Spleen (tissue), 11 donors: Measurements from ENCODE around the gene MTMR3. TPM values are rescaled to one million over a fixed set of nuclear protein-coding genes. Genes with fewer than 3 reads are reported as not detected.

Experiments
- DNase-seq: peaks from one replicate; pipeline ENCODE4 v3.0.0-alpha.2; 2020
- H3K27ac ChIP-seq, 8 donors: fragments of 200-600 bp; sonication (generic) in 7 of 8; 1 replicate in 4 of 8; 2 replicates in 4 of 8; pipeline versions ENCODE4 v1.5.0 to v1.8.0; 2016 to 2021; ENCODE audit warnings: inconsistent platforms in 4 of 8, mild to moderate bottlenecking in 4 of 8, moderate library complexity in 1 of 8
- H3K27me3 ChIP-seq, 7 donors: fragments of 200-600 bp; sonication (generic) in 6 of 7; replicated peaks in 1 of 7; 1 replicate in 4 of 7; 2 replicates in 3 of 7; pipeline versions ENCODE4 v1.5.0 to v1.8.0; 2016 to 2021; ENCODE audit warnings: inconsistent platforms in 3 of 7, mild to moderate bottlenecking in 1 of 7
- H3K36me3 ChIP-seq, 6 donors: fragments of 200-600 bp; sonication (generic) in 5 of 6; 1 replicate in 4 of 6; 2 replicates in 2 of 6; pipeline versions ENCODE4 v1.5.0 to v1.8.0; 2016 to 2021; ENCODE audit warnings: inconsistent platforms in 2 of 6
- H3K4me1 ChIP-seq, 6 donors: fragments of 200-600 bp; sonication (generic) in 5 of 6; 1 replicate in 3 of 6; 2 replicates in 3 of 6; pipeline versions ENCODE4 v1.5.0 to v1.8.0; 2016 to 2021; ENCODE audit warnings: inconsistent platforms in 3 of 6
- H3K4me3 ChIP-seq, 8 donors: fragments of 200-600 bp; sonication (generic) in 7 of 8; 1 replicate in 4 of 8; 2 replicates in 4 of 8; pipeline versions ENCODE4 v1.5.0 to v1.8.0; 2016 to 2021; ENCODE audit warnings: inconsistent platforms in 4 of 8, mild to moderate bottlenecking in 4 of 8, moderate library complexity in 2 of 8
- H3K9me3 ChIP-seq, 8 donors: fragments of 200-600 bp; sonication (generic) in 7 of 8; 1 replicate in 4 of 8; 2 replicates in 4 of 8; pipeline versions ENCODE4 v1.5.0 to v1.8.0; 2016 to 2021; ENCODE audit warnings: inconsistent platforms in 4 of 8
- POLR2A ChIP-seq, 3 donors: fragments of 450-650 bp; IDR thresholded peaks; one replicate each; pipeline ENCODE4 v1.5.1; 2017; ENCODE audit warnings: antibody characterized with exemption in 3 of 3, mild to moderate bottlenecking in 1 of 3
- POLR2AphosphoS5 ChIP-seq, 3 donors: sonication (generic); formaldehyde crosslinking; IDR thresholded peaks; one replicate each; pipeline ENCODE4 v1.5.1; 2017; ENCODE audit warnings: antibody characterized with exemption in 3 of 3
- WGBS, 5 donors: extraction: QIAGEN DNeasy Blood & Tissue Kit in 3 of 5; methylation state at CpG; one replicate each; pipeline versions ENCODE4 v1.1.5 to v1.1.7; 2013 to 2018; 5-methylcytosine and 5-hydroxymethylcytosine counted together
- intact Hi-C: fragments of 100-400 bp; cut with DNase I; formaldehyde crosslinking; loops from one replicate; pipeline ENCODE4 v1.15.0; 2023; ENCODE audit warnings: low total_unique reads
- polyA plus RNA-seq, 3 donors: library from polyadenylated mRNA; stranded (reverse); fragments of 200-250 nt; gene quantifications; one replicate each; pipeline ENCODE4 v1.2.1, GENCODE V29; 2013
- total RNA-seq, 7 donors: library from RNA; depleted of rRNA in 3 of 7; stranded (reverse); fragments of >200 nt in 3 of 7; fragmentation: NEBNext Ultra II Directional in 4 of 7; extraction: Animal tissue kit (Norgen Biotek cat#: 25700) in 4 of 7; gene quantifications; one replicate each; pipeline versions ENCODE4 v1.1.0 to v1.2.1, GENCODE V29; 2016 to 2021
- TF ChIP-seq, protein P1 (sequence below), 11 experiments: fragments of 200-600 bp in 7 of 11; fragments of 450-650 bp in 4 of 11; sonication (generic) in 4 of 11; IDR thresholded peaks in 8 of 11; conservative IDR thresholded peaks in 3 of 11; 1 replicate in 7 of 11; 2 replicates in 4 of 11; pipeline versions ENCODE4 v1.4.0 to v1.8.0; 2016 to 2021; ENCODE audit warnings: antibody characterized with exemption in 11 of 11, inconsistent platforms in 4 of 11, mild to moderate bottlenecking in 1 of 11
- donor health status: healthy with polysubstance abuse.
- donor health status: DM: no; HTN: no; CAD: no; lungs with moderate emphysema.
- donor health status: DM: no; HTN: no; CAD: no.
- donor health status: Bipolar disorder and iron deficiency.
- donor health status: healthy.
- donor health status: DM: no; HTN: no; CAD: no.
- donor health status: DM: yes; HTN: yes; CAD: no.

MTMR3 gene
- total and polyA plus RNA-seq, 10 donors = 5.3 to 137 (median 76.2) TPM

DNA sequence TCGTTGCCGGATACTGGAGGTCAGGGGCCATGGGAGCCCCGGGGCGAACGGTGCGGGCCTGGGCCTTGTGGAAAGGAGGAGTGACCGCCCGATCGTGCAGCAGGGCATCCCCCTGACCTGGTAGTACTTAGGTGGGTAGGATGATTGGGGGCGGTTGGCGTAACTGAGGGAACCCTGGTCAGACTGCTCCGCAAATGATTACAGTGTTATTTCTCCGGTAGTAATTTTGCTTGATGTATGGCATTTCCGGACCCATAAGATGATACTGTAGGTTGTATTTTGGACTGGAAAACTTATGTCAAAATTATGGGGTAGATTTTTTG, 762 bp downstream of the MTMR3 start:
- intact Hi-C loops = no loop called here

DNA sequence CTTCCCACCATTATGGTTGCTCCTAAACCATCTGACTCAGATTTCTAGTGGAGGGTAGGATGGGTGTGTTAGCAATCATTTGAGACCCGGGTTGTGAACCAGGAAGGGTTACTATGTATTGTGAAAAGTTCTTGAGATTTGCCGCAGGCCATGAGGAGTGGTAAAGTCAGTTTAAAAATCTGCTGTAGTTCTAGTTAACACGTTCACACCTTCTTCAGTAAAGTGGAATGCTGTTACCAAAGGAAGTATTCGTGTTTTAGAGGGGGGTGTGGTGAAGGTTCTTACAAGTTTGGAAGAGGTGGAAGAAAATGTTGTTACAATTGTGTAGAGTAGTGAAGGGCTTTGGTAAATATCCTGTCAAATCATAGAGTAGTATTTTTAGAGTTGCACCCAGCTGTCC, 2.6 kb downstream of the MTMR3 start:
- TF ChIP-seq POLR2A (IDR thresholded peaks at IDR 0.05) (no peak), POLR2AphosphoS5 (IDR thresholded peaks at IDR 0.05) (no peak)
- TF ChIP-seq, protein P1, sequence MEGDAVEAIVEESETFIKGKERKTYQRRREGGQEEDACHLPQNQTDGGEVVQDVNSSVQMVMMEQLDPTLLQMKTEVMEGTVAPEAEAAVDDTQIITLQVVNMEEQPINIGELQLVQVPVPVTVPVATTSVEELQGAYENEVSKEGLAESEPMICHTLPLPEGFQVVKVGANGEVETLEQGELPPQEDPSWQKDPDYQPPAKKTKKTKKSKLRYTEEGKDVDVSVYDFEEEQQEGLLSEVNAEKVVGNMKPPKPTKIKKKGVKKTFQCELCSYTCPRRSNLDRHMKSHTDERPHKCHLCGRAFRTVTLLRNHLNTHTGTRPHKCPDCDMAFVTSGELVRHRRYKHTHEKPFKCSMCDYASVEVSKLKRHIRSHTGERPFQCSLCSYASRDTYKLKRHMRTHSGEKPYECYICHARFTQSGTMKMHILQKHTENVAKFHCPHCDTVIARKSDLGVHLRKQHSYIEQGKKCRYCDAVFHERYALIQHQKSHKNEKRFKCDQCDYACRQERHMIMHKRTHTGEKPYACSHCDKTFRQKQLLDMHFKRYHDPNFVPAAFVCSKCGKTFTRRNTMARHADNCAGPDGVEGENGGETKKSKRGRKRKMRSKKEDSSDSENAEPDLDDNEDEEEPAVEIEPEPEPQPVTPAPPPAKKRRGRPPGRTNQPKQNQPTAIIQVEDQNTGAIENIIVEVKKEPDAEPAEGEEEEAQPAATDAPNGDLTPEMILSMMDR (IDR thresholded peaks at IDR 0.05 in 8 of 11, conservative IDR thresholded peaks at IDR 0.05 in 3 of 11) = no peak
- H3K9me3 ChIP-seq = no peaks in the 10 kb centered on the region
- DNase-seq = no peak
- H3K4me1 ChIP-seq = peaks cover 14 to 80% (median 61%) of the 10 kb centered on the region in 6 donors
- intact Hi-C loops = no loop called here
- 51 to 72% (median 59%) methylated on average over 4 of the region's 4 CpGs for WGBS, 5 donors
- H3K27me3 ChIP-seq = no peaks in the 10 kb centered on the region
- H3K27ac ChIP-seq = peak overlapping the region in 6 of 8 donors; percentile 8 to 99 (median 77)
- H3K4me3 ChIP-seq = peak overlapping the region in 3 of 8 donors; percentile 86 to 95 (median 88)
- no peaks in the 10 kb centered on the region for H3K36me3 ChIP-seq

More for the DNA sequence above, 762 bp downstream of the MTMR3 start:
- Histone ChIP-seq H3K9me3 (no peaks in the 10 kb centered on the region), H3K27me3 (no peaks in the 10 kb centered on the region), H3K36me3 (no peaks in the 10 kb centered on the region), H3K27ac (peak overlapping the region; percentile 94 to 99 (median 98)), H3K4me1 (peaks cover 14 to 61% (median 51%) of the 10 kb centered on the region in 6 donors), H3K4me3 (peak overlapping the region; percentile 77 to 95 (median 88))
- 1 to 2% (median 1%) methylated on average over 3 to 14 of the region's 14 CpGs for WGBS, 5 donors
- no peak for TF ChIP-seq POLR2A (IDR thresholded peaks at IDR 0.05)
- TF ChIP-seq POLR2AphosphoS5 (IDR thresholded peaks at IDR 0.05) = no peak
- TF ChIP-seq, protein P1 (IDR thresholded peaks at IDR 0.05 in 8 of 11, conservative IDR thresholded peaks at IDR 0.05 in 3 of 11) = no peak
- DNase-seq = no peak

DNA sequence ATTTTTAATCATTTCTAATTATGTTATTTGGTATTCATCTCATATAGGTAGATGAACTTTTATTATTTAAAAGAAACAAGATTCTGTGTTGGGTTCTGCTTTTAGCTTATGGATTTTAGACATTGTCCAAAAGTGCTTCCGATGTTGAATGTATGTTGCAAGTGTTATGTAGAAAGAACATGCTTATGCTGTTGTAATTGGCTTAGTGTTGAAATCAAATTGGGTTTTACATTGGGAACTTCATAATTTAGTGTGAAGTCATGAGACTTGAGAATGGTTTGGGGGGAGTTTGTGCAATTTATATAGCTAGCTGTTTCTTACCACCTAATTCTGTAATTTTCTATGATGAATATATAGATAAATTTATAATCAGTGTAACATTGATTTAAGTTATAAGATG, 3.6 kb downstream of the MTMR3 start:
- Histone ChIP-seq H3K27ac (peak overlapping the region in 7 of 8 donors; percentile 8 to 99 (median 55)), H3K4me3 (peak overlapping the region in 1 of 8 donors; percentile 95), H3K9me3 (no peaks in the 10 kb centered on the region), H3K36me3 (no peaks in the 10 kb centered on the region), H3K4me1 (peaks cover 14 to 90% (median 65%) of the 10 kb centered on the region in 6 donors), H3K27me3 (no peaks in the 10 kb centered on the region)
- TF ChIP-seq POLR2A (IDR thresholded peaks at IDR 0.05) (no peak), POLR2AphosphoS5 (IDR thresholded peaks at IDR 0.05) (no peak)
- TF ChIP-seq, protein P1 (IDR thresholded peaks at IDR 0.05 in 8 of 11, conservative IDR thresholded peaks at IDR 0.05 in 3 of 11) = no peak
- no peak for DNase-seq
- WGBS, 5 donors = 55 to 86% (median 82%) methylated on average over 1 of the region's 1 CpG
- intact Hi-C loops = no loop called here

DNA sequence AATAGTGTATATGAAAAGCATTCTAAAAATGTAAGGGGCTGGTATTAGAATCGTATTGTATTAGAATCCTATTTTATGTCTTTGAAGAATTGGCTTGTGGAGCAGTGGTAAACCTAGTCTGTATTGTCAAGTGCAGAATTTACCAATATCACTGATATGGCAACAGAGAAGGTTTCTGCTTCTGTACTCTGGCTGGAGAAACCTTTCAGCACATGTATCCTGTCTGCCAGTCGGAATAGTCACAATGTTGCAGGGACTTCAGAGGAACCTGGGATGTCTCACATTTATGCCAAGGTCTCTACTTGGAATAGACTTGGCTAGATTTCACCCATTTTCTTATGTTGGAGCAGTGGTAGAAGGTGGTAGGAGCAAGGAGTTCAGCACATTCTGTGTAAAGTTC, 4.4 kb downstream of the MTMR3 start:
- 55 to 72% (median 64%) methylated on average over 2 of the region's 2 CpGs for WGBS, 5 donors

More for the DNA sequence above, 4.4 kb downstream of the MTMR3 start:
- H3K9me3 ChIP-seq = no peaks in the 10 kb centered on the region
- peaks cover 14 to 94% (median 68%) of the 10 kb centered on the region in 6 donors for H3K4me1 ChIP-seq
- H3K27me3 ChIP-seq = no peaks in the 10 kb centered on the region
- H3K27ac ChIP-seq = peak overlapping the region in 7 of 8 donors; percentile 8 to 99 (median 55)
- H3K4me3 ChIP-seq = no peak overlapping the region
- TF ChIP-seq, protein P1 (IDR thresholded peaks at IDR 0.05 in 8 of 11, conservative IDR thresholded peaks at IDR 0.05 in 3 of 11) = no peak
- no peak for TF ChIP-seq POLR2AphosphoS5 (IDR thresholded peaks at IDR 0.05)
- TF ChIP-seq POLR2A (IDR thresholded peaks at IDR 0.05) = no peak
- no peaks in the 10 kb centered on the region for H3K36me3 ChIP-seq
- no peak for DNase-seq
- intact Hi-C loops = no loop called here
